ENCODE results near the gene RPL9. TPM values are rescaled to one million over a fixed set of nuclear protein-coding genes. Genes with fewer than 3 reads are reported as not detected.

Gene RPL9
- total and polyA plus RNA-seq, 10 donors: 1,133 to 6,391 (median 3,095) TPM

DNA sequence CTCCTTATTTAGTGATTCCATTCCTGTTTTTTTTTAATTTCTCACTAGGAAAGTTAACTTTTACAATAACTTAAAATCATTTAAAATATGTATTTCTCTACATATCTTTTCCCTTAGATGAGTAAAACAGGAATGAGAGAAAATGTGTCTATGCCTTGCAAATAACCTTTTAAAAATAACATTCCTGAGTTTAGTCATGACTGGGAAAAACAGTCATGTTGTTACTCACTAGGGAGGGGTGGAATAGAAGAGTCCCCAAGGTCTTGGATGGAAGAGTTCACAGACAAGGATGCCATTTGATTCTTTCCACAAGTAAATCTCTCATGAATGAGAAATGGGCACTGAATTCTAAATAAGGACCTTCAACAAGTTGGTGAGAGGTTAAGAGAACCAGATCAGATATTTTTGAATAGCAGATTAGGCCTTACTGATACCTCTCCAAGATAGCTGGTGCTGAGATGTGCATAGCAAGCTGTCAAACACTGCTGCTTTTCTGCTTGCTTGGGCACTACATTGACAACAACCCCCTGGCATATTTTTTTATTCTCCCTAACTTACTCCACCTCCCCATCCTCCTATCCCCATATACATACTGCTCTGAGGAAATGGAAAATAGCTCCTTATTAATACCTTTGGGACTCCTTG lies 43.4 kb upstream of the RPL9 start:
- no peak for DNase-seq
- Histone ChIP-seq H3K9me3 (no peaks in the 10 kb centered on the region), H3K27ac (no peak overlapping the region), H3K4me1 (no peaks in the 10 kb centered on the region), H3K27me3 (replicated peaks in 1 of 7) (no peaks in the 10 kb centered on the region), H3K4me3 (no peak overlapping the region), H3K36me3 (peaks cover 3 to 92% (median 62%) of the 10 kb centered on the region in 6 donors)
- TF ChIP-seq, protein P1, sequence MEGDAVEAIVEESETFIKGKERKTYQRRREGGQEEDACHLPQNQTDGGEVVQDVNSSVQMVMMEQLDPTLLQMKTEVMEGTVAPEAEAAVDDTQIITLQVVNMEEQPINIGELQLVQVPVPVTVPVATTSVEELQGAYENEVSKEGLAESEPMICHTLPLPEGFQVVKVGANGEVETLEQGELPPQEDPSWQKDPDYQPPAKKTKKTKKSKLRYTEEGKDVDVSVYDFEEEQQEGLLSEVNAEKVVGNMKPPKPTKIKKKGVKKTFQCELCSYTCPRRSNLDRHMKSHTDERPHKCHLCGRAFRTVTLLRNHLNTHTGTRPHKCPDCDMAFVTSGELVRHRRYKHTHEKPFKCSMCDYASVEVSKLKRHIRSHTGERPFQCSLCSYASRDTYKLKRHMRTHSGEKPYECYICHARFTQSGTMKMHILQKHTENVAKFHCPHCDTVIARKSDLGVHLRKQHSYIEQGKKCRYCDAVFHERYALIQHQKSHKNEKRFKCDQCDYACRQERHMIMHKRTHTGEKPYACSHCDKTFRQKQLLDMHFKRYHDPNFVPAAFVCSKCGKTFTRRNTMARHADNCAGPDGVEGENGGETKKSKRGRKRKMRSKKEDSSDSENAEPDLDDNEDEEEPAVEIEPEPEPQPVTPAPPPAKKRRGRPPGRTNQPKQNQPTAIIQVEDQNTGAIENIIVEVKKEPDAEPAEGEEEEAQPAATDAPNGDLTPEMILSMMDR (IDR thresholded peaks at IDR 0.05 in 8 of 11, conservative IDR thresholded peaks at IDR 0.05 in 3 of 11): no peak
- TF ChIP-seq POLR2AphosphoS5 (IDR thresholded peaks at IDR 0.05) (no peak), POLR2A (IDR thresholded peaks at IDR 0.05) (no peak)
- intact Hi-C loops (cut with DNase I; ENCODE audit: low total_unique reads): no loop called here

DNA sequence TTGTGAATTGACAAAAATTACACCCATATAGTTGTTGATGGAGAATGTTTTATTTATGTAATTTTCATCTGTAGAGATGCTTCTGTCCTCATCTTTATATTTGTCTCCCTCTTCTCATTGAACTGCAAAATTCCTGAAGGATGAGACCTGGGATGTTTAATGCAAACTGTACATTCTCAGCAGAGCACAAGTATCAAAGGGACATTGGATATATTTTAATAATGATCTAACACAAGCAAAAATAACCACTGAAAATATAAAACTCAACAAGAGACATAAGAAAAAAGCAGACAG lies 40.0 kb upstream of the RPL9 start:
- H3K36me3 ChIP-seq: peaks cover 0 to 57% (median 33%) of the 10 kb centered on the region in 6 donors
- H3K4me3 ChIP-seq: no peak overlapping the region
- intact Hi-C loops (cut with DNase I; ENCODE audit: low total_unique reads): no loop called here
- H3K4me1 ChIP-seq: no peaks in the 10 kb centered on the region
- TF ChIP-seq POLR2A (IDR thresholded peaks at IDR 0.05) (no peak), POLR2AphosphoS5 (IDR thresholded peaks at IDR 0.05) (no peak)
- TF ChIP-seq, protein P1 (IDR thresholded peaks at IDR 0.05 in 8 of 11, conservative IDR thresholded peaks at IDR 0.05 in 3 of 11): no peak
- H3K27me3 ChIP-seq (replicated peaks in 1 of 7): no peaks in the 10 kb centered on the region
- no peak for DNase-seq
- H3K9me3 ChIP-seq: no peaks in the 10 kb centered on the region
- no peak overlapping the region for H3K27ac ChIP-seq

DNA sequence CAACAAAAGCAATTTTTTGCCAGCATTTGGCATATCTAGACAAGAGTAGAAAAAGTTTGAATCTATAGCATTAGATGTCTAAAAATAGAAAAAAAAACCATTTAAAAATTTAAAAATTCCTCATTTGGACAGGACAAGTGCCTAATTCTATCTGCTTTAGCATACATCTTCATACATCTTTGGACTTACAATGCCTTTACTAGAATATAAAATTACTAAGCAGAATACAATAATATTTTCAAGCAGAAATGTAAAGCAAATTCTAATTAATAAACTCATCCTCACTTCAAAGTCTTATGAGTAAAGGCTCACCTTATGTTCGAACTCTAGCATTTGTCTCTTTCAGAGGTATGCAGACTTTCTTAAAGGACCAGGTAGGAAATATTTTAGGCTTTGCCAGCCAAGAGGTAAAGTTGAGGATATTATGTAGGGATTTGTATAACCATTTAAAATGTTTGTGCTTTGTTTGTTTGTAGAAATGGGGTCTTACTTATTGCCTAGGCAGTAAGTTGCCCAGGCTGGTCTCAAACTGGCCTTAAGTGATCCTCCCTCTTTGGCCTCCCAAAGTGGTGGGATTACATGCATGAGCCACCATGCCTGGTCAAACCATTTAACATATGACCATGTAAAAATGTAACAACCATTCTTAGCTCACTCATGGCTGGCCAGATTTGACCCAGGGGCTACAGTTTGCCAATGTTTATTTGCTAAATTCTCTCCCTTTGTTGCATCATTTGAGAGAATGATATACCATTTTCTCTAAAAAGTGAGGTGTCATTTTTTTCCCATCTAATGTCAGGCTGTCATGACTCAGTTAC lies 39.4 kb upstream of the RPL9 start:
- Histone ChIP-seq H3K27me3 (replicated peaks in 1 of 7) (no peaks in the 10 kb centered on the region), H3K4me1 (no peaks in the 10 kb centered on the region), H3K27ac (no peak overlapping the region), H3K36me3 (peaks cover 0 to 52% (median 28%) of the 10 kb centered on the region in 6 donors), H3K9me3 (no peaks in the 10 kb centered on the region), H3K4me3 (no peak overlapping the region)
- TF ChIP-seq POLR2A (IDR thresholded peaks at IDR 0.05): no peak
- TF ChIP-seq, protein P1 (IDR thresholded peaks at IDR 0.05 in 8 of 11, conservative IDR thresholded peaks at IDR 0.05 in 3 of 11): no peak
- no peak for TF ChIP-seq POLR2AphosphoS5 (IDR thresholded peaks at IDR 0.05)
- no peak for DNase-seq
- 89 to 100% (median 100%) methylated on average over 1 of the region's 1 CpG for WGBS, 5 donors
- intact Hi-C loops (cut with DNase I; ENCODE audit: low total_unique reads): no loop called here

DNA sequence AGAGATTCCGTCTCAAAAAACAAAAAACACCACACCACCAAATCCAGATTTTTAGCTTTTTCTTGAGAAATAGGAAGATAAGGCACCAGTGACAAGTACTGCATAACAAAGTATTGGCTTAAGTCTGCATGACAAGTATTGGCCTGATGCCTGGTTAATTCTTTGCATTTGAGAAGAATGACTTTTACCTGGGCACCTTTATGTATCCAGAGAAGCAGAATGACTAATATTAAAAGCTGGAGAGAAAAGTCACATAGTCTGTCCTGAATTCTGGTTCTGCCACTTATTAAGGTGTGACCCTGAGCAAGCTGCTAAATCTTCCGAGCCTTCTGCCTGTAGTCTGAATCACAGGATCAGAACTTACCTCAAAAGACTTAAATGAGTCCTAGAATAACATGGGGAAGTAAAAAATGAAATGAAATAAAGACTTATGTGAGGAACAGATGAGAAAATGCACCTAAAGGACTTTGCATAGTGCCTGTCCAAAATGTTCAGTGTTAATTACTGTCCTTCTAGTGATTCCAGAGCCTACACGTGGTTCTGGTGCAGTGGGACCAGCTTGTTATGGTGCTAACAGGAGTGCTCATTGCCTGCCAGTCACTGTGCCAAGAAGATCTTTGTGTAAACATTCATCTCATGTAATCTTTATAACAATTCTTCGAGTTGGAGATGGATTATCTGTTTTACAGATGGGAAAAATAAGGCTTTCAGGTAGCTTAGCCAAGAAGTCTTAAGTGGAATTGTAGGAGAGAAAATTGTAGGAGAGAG lies 36.9 kb upstream of the RPL9 start:
- intact Hi-C loops (cut with DNase I; ENCODE audit: low total_unique reads): no loop called here
- Histone ChIP-seq H3K4me3 (no peak overlapping the region), H3K9me3 (no peaks in the 10 kb centered on the region), H3K27ac (no peak overlapping the region), H3K4me1 (no peaks in the 10 kb centered on the region), H3K36me3 (peaks cover 0 to 27% (median 11%) of the 10 kb centered on the region in 6 donors), H3K27me3 (replicated peaks in 1 of 7) (no peaks in the 10 kb centered on the region)
- WGBS, 5 donors: 79 to 89% (median 83%) methylated on average over 4 of the region's 4 CpGs
- no peak for TF ChIP-seq POLR2AphosphoS5 (IDR thresholded peaks at IDR 0.05)
- TF ChIP-seq POLR2A (IDR thresholded peaks at IDR 0.05): no peak
- TF ChIP-seq, protein P1 (IDR thresholded peaks at IDR 0.05 in 8 of 11, conservative IDR thresholded peaks at IDR 0.05 in 3 of 11): no peak
- DNase-seq: no peak
